GM12878 (cell line): Measurements from ENCODE around the gene ANKRD24. TPM values are rescaled to one million over a fixed set of nuclear protein-coding genes. Genes with fewer than 3 reads are reported as not detected.
A peak's percentile ranks its signal among the peaks of the same experiment; 100 is the strongest.

Source experiments
- ATF7 ChIP-seq: fragments of 450-650 bp; IDR thresholded peaks from 2 replicates; pipeline ENCODE4 v1.6.1; 2016; ENCODE audit warnings: low read depth, mild to moderate bottlenecking
- CBFB ChIP-seq: IDR thresholded peaks from 2 replicates; pipeline ENCODE4 v1.6.1; 2016; ENCODE audit warnings: antibody characterized with exemption, low read depth
- CHD1 ChIP-seq: IDR thresholded peaks from 2 replicates; pipeline ENCODE4 v1.6.1; 2012; ENCODE audit warnings: low read depth, low read length, improper control_type of control experiment
- FOXM1 ChIP-seq: IDR thresholded peaks from 2 replicates; pipeline ENCODE4 v1.6.1; 2012; ENCODE audit warnings: low read depth, mild to moderate bottlenecking, inconsistent platforms, low read length, moderate library complexity
- HDAC6 ChIP-seq: fragments of 200-600 bp; sonication (generic); IDR thresholded peaks from one replicate; pipeline ENCODE4 v1.8.0; 2017; ENCODE audit warnings: antibody characterized with exemption; ENCODE audit not compliant: unreplicated experiment
- KDM1A ChIP-seq: fragments of 200-600 bp; sonication (generic); IDR thresholded peaks from 2 replicates; pipeline ENCODE4 v1.6.1; 2016; ENCODE audit warnings: borderline replicate concordance
- MXI1 ChIP-seq: fragments of 150-350 bp; IDR thresholded peaks from 2 replicates; pipeline ENCODE4 v1.6.1; 2011; ENCODE audit warnings: low read depth, mild to moderate bottlenecking, inconsistent platforms, low read length, improper control_type of control experiment
- PAX5 ChIP-seq: IDR thresholded peaks from 2 replicates; pipeline ENCODE4 v1.6.1; 2011; ENCODE audit warnings: low read depth, low read length, borderline replicate concordance
- PAX8 ChIP-seq: fragments of 450-650 bp; IDR thresholded peaks from 2 replicates; pipeline ENCODE4 v1.6.1; 2017; ENCODE audit warnings: mild to moderate bottlenecking, moderate library complexity
- POLR2AphosphoS2 ChIP-seq: IDR thresholded peaks from 2 replicates; pipeline ENCODE4 v1.6.1; 2011; ENCODE audit warnings: low read depth, mild to moderate bottlenecking, low read length, improper control_type of control experiment, moderate library complexity
- RBBP5 ChIP-seq: fragments of 200-600 bp; sonication (generic); conservative IDR thresholded peaks from 2 replicates; pipeline ENCODE4 v1.6.1; 2016
- RFX5 ChIP-seq: IDR thresholded peaks from 2 replicates; pipeline ENCODE4 v1.6.1; 2011; ENCODE audit warnings: low read depth, low read length, improper control_type of control experiment
- SMARCA5 ChIP-seq: fragments of 450-650 bp; IDR thresholded peaks from 2 replicates; pipeline ENCODE4 v1.6.1; 2017; ENCODE audit warnings: mild to moderate bottlenecking
- SREBF1 ChIP-seq: IDR thresholded peaks from 2 replicates; pipeline ENCODE4 v1.6.1; 2012; ENCODE audit warnings: mild to moderate bottlenecking, low read length
- TCF3 ChIP-seq: IDR thresholded peaks from 2 replicates; pipeline ENCODE4 v1.6.1; 2012; ENCODE audit warnings: low read depth, mild to moderate bottlenecking, low read length, borderline replicate concordance; ENCODE audit not compliant: insufficient read depth
- ZNF622 ChIP-seq: fragments of 450-650 bp; IDR thresholded peaks from 2 replicates; pipeline ENCODE4 v1.6.1; 2017; ENCODE audit warnings: mild to moderate bottlenecking, inconsistent platforms
- polyA plus RNA-seq, 11 experiments: library from polyadenylated mRNA; depleted of rRNA in 4 of 11; unstranded in 6 of 11; stranded (reverse) in 5 of 11; fragments of >200 nt; fragmentation: Nextera tagmentation in 4 of 11; fragmentation: Illumina TruSeq in 1 of 11; extraction: Ambion mirVana in 4 of 11; extraction: Trizol in 1 of 11; gene quantifications; 1 replicate in 1 of 11; 2 replicates in 10 of 11; pipeline versions ENCODE4 v1.2.1 to v1.2.3, GENCODE V29; 2011 to 2016; ENCODE audit warnings: inconsistent platforms in 2 of 11, missing spikeins in 2 of 11, low read depth in 1 of 11
- total RNA-seq, 4 experiments: library from RNA; depleted of rRNA in 3 of 4; stranded (reverse); fragments of >200 nt in 3 of 4; fragmentation: Illumina TruSeq in 1 of 4; extraction: Trizol in 1 of 4; gene quantifications; 2 replicates each; pipeline versions ENCODE4 v1.2.1 to v1.2.3, GENCODE V29; 2013 to 2021
- TF ChIP-seq, protein P1 (sequence below): fragments of 450-650 bp; IDR thresholded peaks from 2 replicates; pipeline ENCODE4 v1.6.1; 2017; ENCODE audit warnings: low read depth, mild to moderate bottlenecking, moderate library complexity
- TF ChIP-seq, protein P2 (sequence below): fragments of 450-650 bp; IDR thresholded peaks from 2 replicates; pipeline ENCODE4 v1.6.1; 2016; ENCODE audit warnings: mild to moderate bottlenecking
- TF ChIP-seq, protein P3 (sequence below), 3 experiments: IDR thresholded peaks in 2 of 3; conservative IDR thresholded peaks in 1 of 3; 2 replicates each; pipeline ENCODE4 v1.5.1; 2011; ENCODE audit warnings: low read depth in 3 of 3, low read length in 3 of 3, mild to moderate bottlenecking in 3 of 3, control low read depth in 2 of 3, moderate library complexity in 2 of 3, inconsistent platforms in 1 of 3, mixed read lengths in 1 of 3; ENCODE audit not compliant: control insufficient read depth in 2 of 3, insufficient read depth in 1 of 3; ENCODE audit errors: extremely low read depth in 1 of 3
- TF ChIP-seq, protein P4 (sequence below): IDR thresholded peaks from 2 replicates; pipeline ENCODE4 v1.6.1; 2012; ENCODE audit warnings: mild to moderate bottlenecking, low read depth, low read length
- TF ChIP-seq, protein P5 (sequence below): fragments of 450-650 bp; IDR thresholded peaks from 2 replicates; pipeline ENCODE4 v1.6.1; 2016; ENCODE audit warnings: mild to moderate bottlenecking

The ANKRD24 gene
- total and polyA plus RNA-seq, 10 of the 15 experiments (the other 5 are each of a cell fraction or from before 2014, with no cell fraction given): 0.02 to 0.59 (median 0.35) TPM; not detected in 1

DNA sequence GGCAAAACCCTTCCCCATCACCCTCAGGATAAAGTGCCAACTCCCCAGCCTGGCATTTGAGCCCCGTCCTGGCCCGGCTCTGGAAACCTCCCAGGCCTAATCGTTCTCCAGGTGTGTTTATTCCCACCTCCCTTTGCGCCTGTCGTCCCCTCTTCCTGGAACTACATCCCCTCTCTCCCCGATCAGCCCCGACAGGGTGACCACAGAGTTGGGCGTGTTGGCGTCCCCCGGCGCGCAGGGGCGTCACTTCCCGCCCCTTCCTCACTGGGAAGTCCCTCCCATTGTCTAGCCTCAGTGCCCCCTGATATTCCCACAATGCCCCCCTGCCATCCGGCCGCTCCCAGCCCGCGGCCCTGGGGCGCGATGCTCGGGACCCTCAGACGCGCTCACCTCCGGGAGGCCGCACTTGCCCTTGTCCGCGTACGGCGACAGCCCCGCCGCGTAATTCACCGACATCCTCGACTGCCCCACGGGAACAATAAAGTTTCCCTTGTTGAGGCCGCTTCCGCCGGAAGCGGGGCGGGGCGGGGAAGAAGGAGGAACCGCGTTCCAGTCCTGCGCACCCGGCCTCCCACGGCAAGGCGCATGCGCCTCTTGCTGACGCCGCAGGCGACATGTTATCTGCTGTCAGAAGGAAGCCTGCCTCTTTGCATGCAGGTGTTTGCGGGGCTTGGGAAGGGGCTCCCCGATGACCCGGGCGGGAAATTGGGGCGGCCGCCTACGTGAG is at the start of gene ANKRD24, which contains the start of gene SIRT6 (continued):
- TF ChIP-seq, protein P1, sequence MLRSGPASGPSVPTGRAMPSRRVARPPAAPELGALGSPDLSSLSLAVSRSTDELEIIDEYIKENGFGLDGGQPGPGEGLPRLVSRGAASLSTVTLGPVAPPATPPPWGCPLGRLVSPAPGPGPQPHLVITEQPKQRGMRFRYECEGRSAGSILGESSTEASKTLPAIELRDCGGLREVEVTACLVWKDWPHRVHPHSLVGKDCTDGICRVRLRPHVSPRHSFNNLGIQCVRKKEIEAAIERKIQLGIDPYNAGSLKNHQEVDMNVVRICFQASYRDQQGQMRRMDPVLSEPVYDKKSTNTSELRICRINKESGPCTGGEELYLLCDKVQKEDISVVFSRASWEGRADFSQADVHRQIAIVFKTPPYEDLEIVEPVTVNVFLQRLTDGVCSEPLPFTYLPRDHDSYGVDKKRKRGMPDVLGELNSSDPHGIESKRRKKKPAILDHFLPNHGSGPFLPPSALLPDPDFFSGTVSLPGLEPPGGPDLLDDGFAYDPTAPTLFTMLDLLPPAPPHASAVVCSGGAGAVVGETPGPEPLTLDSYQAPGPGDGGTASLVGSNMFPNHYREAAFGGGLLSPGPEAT: peak; percentile 90
- TF ChIP-seq SMARCA5 (peak; percentile 65; the same call in 1 of the 2 replicates), HDAC6 (no peak), ZNF622 (no peak), CHD1 (no peak), FOXM1 (no peak), ATF7 (peak; percentile 17; the same call in 1 of the 2 replicates), TCF3 (no peak), POLR2AphosphoS2 (peak; percentile 65; the same call in 1 of the 2 replicates), PAX5 (peak; percentile 88), CBFB (no peak; the same call in none of the 2 replicates), RBBP5 (no peak), MXI1 (peak; percentile 90), PAX8 (no peak), RFX5 (no peak), SREBF1 (0 out of 2 replicates have a peak, but pooled peaks have one; percentile 26), KDM1A (no peak)
- TF ChIP-seq, protein P2, sequence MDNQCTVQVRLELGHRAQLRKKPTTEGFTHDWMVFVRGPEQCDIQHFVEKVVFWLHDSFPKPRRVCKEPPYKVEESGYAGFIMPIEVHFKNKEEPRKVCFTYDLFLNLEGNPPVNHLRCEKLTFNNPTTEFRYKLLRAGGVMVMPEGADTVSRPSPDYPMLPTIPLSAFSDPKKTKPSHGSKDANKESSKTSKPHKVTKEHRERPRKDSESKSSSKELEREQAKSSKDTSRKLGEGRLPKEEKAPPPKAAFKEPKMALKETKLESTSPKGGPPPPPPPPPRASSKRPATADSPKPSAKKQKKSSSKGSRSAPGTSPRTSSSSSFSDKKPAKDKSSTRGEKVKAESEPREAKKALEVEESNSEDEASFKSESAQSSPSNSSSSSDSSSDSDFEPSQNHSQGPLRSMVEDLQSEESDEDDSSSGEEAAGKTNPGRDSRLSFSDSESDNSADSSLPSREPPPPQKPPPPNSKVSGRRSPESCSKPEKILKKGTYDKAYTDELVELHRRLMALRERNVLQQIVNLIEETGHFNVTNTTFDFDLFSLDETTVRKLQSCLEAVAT: no peak
- TF ChIP-seq, protein P3, sequence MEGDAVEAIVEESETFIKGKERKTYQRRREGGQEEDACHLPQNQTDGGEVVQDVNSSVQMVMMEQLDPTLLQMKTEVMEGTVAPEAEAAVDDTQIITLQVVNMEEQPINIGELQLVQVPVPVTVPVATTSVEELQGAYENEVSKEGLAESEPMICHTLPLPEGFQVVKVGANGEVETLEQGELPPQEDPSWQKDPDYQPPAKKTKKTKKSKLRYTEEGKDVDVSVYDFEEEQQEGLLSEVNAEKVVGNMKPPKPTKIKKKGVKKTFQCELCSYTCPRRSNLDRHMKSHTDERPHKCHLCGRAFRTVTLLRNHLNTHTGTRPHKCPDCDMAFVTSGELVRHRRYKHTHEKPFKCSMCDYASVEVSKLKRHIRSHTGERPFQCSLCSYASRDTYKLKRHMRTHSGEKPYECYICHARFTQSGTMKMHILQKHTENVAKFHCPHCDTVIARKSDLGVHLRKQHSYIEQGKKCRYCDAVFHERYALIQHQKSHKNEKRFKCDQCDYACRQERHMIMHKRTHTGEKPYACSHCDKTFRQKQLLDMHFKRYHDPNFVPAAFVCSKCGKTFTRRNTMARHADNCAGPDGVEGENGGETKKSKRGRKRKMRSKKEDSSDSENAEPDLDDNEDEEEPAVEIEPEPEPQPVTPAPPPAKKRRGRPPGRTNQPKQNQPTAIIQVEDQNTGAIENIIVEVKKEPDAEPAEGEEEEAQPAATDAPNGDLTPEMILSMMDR (IDR thresholded peaks at IDR 0.05 in 2 of 3, conservative IDR thresholded peaks at IDR 0.05 in 1 of 3; ENCODE audit: control insufficient read depth in 2 of 3, extremely low read depth in 1 of 3, insufficient read depth in 1 of 3, low read depth in 3 of 3, low read length in 3 of 3): no peak
- TF ChIP-seq, protein P4, sequence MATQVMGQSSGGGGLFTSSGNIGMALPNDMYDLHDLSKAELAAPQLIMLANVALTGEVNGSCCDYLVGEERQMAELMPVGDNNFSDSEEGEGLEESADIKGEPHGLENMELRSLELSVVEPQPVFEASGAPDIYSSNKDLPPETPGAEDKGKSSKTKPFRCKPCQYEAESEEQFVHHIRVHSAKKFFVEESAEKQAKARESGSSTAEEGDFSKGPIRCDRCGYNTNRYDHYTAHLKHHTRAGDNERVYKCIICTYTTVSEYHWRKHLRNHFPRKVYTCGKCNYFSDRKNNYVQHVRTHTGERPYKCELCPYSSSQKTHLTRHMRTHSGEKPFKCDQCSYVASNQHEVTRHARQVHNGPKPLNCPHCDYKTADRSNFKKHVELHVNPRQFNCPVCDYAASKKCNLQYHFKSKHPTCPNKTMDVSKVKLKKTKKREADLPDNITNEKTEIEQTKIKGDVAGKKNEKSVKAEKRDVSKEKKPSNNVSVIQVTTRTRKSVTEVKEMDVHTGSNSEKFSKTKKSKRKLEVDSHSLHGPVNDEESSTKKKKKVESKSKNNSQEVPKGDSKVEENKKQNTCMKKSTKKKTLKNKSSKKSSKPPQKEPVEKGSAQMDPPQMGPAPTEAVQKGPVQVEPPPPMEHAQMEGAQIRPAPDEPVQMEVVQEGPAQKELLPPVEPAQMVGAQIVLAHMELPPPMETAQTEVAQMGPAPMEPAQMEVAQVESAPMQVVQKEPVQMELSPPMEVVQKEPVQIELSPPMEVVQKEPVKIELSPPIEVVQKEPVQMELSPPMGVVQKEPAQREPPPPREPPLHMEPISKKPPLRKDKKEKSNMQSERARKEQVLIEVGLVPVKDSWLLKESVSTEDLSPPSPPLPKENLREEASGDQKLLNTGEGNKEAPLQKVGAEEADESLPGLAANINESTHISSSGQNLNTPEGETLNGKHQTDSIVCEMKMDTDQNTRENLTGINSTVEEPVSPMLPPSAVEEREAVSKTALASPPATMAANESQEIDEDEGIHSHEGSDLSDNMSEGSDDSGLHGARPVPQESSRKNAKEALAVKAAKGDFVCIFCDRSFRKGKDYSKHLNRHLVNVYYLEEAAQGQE: no peak
- TF ChIP-seq, protein P5, sequence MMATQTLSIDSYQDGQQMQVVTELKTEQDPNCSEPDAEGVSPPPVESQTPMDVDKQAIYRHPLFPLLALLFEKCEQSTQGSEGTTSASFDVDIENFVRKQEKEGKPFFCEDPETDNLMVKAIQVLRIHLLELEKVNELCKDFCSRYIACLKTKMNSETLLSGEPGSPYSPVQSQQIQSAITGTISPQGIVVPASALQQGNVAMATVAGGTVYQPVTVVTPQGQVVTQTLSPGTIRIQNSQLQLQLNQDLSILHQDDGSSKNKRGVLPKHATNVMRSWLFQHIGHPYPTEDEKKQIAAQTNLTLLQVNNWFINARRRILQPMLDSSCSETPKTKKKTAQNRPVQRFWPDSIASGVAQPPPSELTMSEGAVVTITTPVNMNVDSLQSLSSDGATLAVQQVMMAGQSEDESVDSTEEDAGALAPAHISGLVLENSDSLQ: peak; percentile 79
